H9 (cell line): Measurements from ENCODE around the gene LSP1. TPM values are rescaled to one million over a fixed set of nuclear protein-coding genes. Genes with fewer than 3 reads are reported as not detected.

Experiments used
- DNase-seq: peaks from one replicate; pipeline ENCODE4 v3.0.0-alpha.2; 2017
- H2AFZ ChIP-seq: one replicate; pipeline ENCODE4 v1.6.1; 2013; ENCODE audit warnings: mild to moderate bottlenecking, low read length, control low read depth, moderate library complexity
- H2AK5ac ChIP-seq: 2 replicates; pipeline ENCODE4 v1.6.1; 2013; ENCODE audit warnings: low read length, control low read depth, mixed read lengths; ENCODE audit not compliant: insufficient read length
- H2BK120ac ChIP-seq: one replicate; pipeline ENCODE4 v1.6.1; 2013; ENCODE audit warnings: low read depth, mild to moderate bottlenecking, low read length, control low read depth, inconsistent platforms; ENCODE audit not compliant: poor library complexity, severe bottlenecking
- H2BK12ac ChIP-seq: 2 replicates; pipeline ENCODE4 v1.6.1; 2013; ENCODE audit warnings: low read length, control low read depth, mixed read lengths, low read depth; ENCODE audit not compliant: insufficient read length
- H2BK15ac ChIP-seq: 2 replicates; pipeline ENCODE4 v1.6.1; 2013; ENCODE audit warnings: low read depth, low read length, control low read depth
- H2BK20ac ChIP-seq: one replicate; pipeline ENCODE4 v1.6.1; 2013; ENCODE audit warnings: low read depth, mild to moderate bottlenecking, low read length, control low read depth, inconsistent platforms; ENCODE audit not compliant: poor library complexity, severe bottlenecking
- H2BK5ac ChIP-seq: 2 replicates; pipeline ENCODE4 v1.6.1; 2013; ENCODE audit warnings: low read length, control low read depth, mixed read lengths; ENCODE audit not compliant: insufficient read length
- H3K14ac ChIP-seq: 2 replicates; pipeline ENCODE4 v1.6.1; 2013; ENCODE audit warnings: low read length, control low read depth; ENCODE audit not compliant: insufficient read depth
- H3K18ac ChIP-seq: 2 replicates; pipeline ENCODE4 v1.6.1; 2013; ENCODE audit warnings: low read depth, mild to moderate bottlenecking, mixed read lengths, low read length, control low read depth; ENCODE audit not compliant: insufficient read length
- H3K23ac ChIP-seq: 2 replicates; pipeline ENCODE4 v1.6.1; 2013; ENCODE audit warnings: low read length, control low read depth, mixed read lengths, low read depth; ENCODE audit not compliant: insufficient read length
- H3K23me2 ChIP-seq: 2 replicates; pipeline ENCODE4 v1.6.1; 2013; ENCODE audit warnings: low read depth, mild to moderate bottlenecking, mixed read lengths, low read length, control low read depth; ENCODE audit not compliant: insufficient read length, poor library complexity, severe bottlenecking
- H3K27ac ChIP-seq: 2 replicates; pipeline ENCODE4 v1.5.1; 2013; ENCODE audit warnings: low read length, control low read depth, mixed read lengths, low read depth; ENCODE audit not compliant: insufficient read length
- H3K27me3 ChIP-seq: 2 replicates; pipeline ENCODE4 v1.6.1; 2013; ENCODE audit warnings: low read length, control low read depth, inconsistent platforms; ENCODE audit not compliant: insufficient read depth
- H3K4ac ChIP-seq: 2 replicates; pipeline ENCODE4 v1.6.1; 2013; ENCODE audit warnings: low read depth, mild to moderate bottlenecking, control low read depth, inconsistent platforms, low read length, moderate library complexity
- H3K4me1 ChIP-seq: 2 replicates; pipeline ENCODE4 v1.6.1; 2013; ENCODE audit warnings: low read length, control low read depth, inconsistent platforms; ENCODE audit not compliant: insufficient read depth
- H3K4me2 ChIP-seq: 2 replicates; pipeline ENCODE4 v1.6.1; 2013; ENCODE audit warnings: low read length, control low read depth, mixed read lengths; ENCODE audit not compliant: insufficient read length, insufficient read depth
- H3K56ac ChIP-seq: 2 replicates; pipeline ENCODE4 v1.6.1; 2013; ENCODE audit warnings: low read depth, mild to moderate bottlenecking, mixed read lengths, low read length, control low read depth; ENCODE audit not compliant: insufficient read length
- H3K79me1 ChIP-seq: 2 replicates; pipeline ENCODE4 v1.6.1; 2013; ENCODE audit warnings: low read depth, mild to moderate bottlenecking, moderate library complexity, low read length, control low read depth, inconsistent platforms; ENCODE audit not compliant: insufficient read depth, poor library complexity, severe bottlenecking
- H3K79me2 ChIP-seq: 2 replicates; pipeline ENCODE4 v1.6.1; 2013; ENCODE audit warnings: low read length, control low read depth, inconsistent platforms; ENCODE audit not compliant: insufficient read depth
- H3K9ac ChIP-seq: 2 replicates; pipeline ENCODE4 v1.6.1; 2013; ENCODE audit warnings: low read length, control low read depth, mixed read lengths; ENCODE audit not compliant: insufficient read length; ENCODE audit errors: extremely low read depth
- H3K9me3 ChIP-seq: one replicate; pipeline ENCODE4 v1.6.1; 2013; ENCODE audit warnings: low read depth, low read length, inconsistent platforms; ENCODE audit not compliant: control insufficient read depth
- H3T11ph ChIP-seq: one replicate; pipeline ENCODE4 v1.6.1; 2013; ENCODE audit warnings: mild to moderate bottlenecking, low read length, control low read depth, inconsistent platforms
- H4K20me1 ChIP-seq: one replicate; pipeline ENCODE4 v1.6.1; 2013; ENCODE audit not compliant: control insufficient read depth, insufficient read length, insufficient read depth
- H4K5ac ChIP-seq: 2 replicates; pipeline ENCODE4 v1.6.1; 2013; ENCODE audit warnings: low read depth, mild to moderate bottlenecking, mixed read lengths, low read length, control low read depth; ENCODE audit not compliant: insufficient read length
- H4K8ac ChIP-seq: replicated peaks from 2 replicates; pipeline ENCODE4 v1.6.1; 2013; ENCODE audit warnings: low read length, control low read depth, mixed read lengths, low read depth; ENCODE audit not compliant: insufficient read length
- H4K91ac ChIP-seq: 2 replicates; pipeline ENCODE4 v1.6.1; 2013; ENCODE audit warnings: low read depth, mild to moderate bottlenecking, moderate library complexity, mixed read lengths, low read length, control low read depth; ENCODE audit not compliant: insufficient read length
- H3K27ac Mint-ChIP-seq, 3 experiments: 2 replicates in 2 of 3; 3 replicates in 1 of 3; pipeline ENCODE4 v1.8.0; 2020 to 2021; ENCODE audit warnings: mixed read lengths in 3 of 3, mild to moderate bottlenecking in 1 of 3, moderate library complexity in 1 of 3
- H3K27me3 Mint-ChIP-seq: 2 replicates; pipeline ENCODE4 v1.8.0; 2021; ENCODE audit warnings: low read depth, mild to moderate bottlenecking, moderate library complexity, mixed read lengths
- H3K36me3 Mint-ChIP-seq, 3 experiments: 2 replicates in 2 of 3; 3 replicates in 1 of 3; pipeline ENCODE4 v1.8.0; 2020 to 2021; ENCODE audit warnings: low read depth in 3 of 3, mixed read lengths in 3 of 3; ENCODE audit not compliant: insufficient read depth in 1 of 3
- H3K4me1 Mint-ChIP-seq, 2 experiments: 2 replicates each; pipeline ENCODE4 v1.8.0; 2020; ENCODE audit warnings: mixed read lengths in 2 of 2
- H3K4me3 Mint-ChIP-seq, 2 experiments: 2 replicates in 1 of 2; 3 replicates in 1 of 2; pipeline ENCODE4 v1.8.0; 2020 to 2021; ENCODE audit warnings: mild to moderate bottlenecking in 2 of 2, mixed read lengths in 2 of 2, moderate library complexity in 1 of 2
- H3K9me3 Mint-ChIP-seq, 2 experiments: 2 replicates in 1 of 2; 3 replicates in 1 of 2; pipeline ENCODE4 v1.8.0; 2020; ENCODE audit warnings: mild to moderate bottlenecking in 2 of 2, mixed read lengths in 2 of 2, moderate library complexity in 1 of 2
- WGBS: extraction: QIAGEN DNeasy Blood & Tissue Kit; methylation state at CpG from one replicate; pipeline ENCODE4 v1.1.7; 2013; ENCODE audit warnings: missing lambda C conversion rate, low lambda C conversion rate, mixed read lengths; ENCODE audit not compliant: insufficient read length; ENCODE audit errors: extremely low coverage; 5-methylcytosine and 5-hydroxymethylcytosine counted together
- total RNA-seq: library from RNA; stranded (reverse); gene quantifications from 2 replicates; pipeline ENCODE4 v1.2.1, GENCODE V29; 2021
- TF ChIP-seq, protein P1 (sequence below): fragments of 200-600 bp; sonication (generic); conservative IDR thresholded peaks from 3 replicates; pipeline ENCODE4 v1.8.0; 2021; ENCODE audit warnings: antibody characterized with exemption, mild to moderate bottlenecking

Gene LSP1
- total RNA-seq, 1 experiment from 2014 or later, result not detected

DNA sequence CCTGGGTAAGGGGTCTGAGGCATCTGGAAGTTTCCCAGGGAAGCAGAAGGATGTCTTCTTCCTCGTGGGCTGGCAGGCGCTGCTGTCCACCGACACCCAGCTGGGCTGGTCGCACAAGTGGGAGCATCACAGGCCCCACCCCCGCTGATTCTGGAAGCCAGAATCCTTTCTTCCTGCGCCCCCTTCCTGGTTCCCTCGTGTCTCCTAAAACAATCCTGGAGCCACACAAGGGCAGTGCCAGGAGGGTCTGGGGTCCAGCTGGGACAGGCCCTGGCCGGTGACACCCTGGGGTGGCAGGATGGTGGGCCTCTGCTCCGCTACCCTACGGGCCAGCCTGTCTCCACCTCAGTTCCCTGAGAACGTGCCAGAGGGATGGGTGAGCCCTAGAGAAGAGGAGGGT lies 4.2 kb downstream of the LSP1 start:
- no peaks in the 10 kb centered on the region for H3K4me1 ChIP-seq
- no peaks in the 10 kb centered on the region for H3K79me1 ChIP-seq
- no peaks in the 10 kb centered on the region for H3K23me2 ChIP-seq
- no peak overlapping the region for H3K4ac ChIP-seq
- no peak overlapping the region for H3K18ac ChIP-seq
- no peaks in the 10 kb centered on the region for H3K4me1 Mint-ChIP-seq
- H2BK120ac ChIP-seq, result no peak overlapping the region
- TF ChIP-seq, protein P1, sequence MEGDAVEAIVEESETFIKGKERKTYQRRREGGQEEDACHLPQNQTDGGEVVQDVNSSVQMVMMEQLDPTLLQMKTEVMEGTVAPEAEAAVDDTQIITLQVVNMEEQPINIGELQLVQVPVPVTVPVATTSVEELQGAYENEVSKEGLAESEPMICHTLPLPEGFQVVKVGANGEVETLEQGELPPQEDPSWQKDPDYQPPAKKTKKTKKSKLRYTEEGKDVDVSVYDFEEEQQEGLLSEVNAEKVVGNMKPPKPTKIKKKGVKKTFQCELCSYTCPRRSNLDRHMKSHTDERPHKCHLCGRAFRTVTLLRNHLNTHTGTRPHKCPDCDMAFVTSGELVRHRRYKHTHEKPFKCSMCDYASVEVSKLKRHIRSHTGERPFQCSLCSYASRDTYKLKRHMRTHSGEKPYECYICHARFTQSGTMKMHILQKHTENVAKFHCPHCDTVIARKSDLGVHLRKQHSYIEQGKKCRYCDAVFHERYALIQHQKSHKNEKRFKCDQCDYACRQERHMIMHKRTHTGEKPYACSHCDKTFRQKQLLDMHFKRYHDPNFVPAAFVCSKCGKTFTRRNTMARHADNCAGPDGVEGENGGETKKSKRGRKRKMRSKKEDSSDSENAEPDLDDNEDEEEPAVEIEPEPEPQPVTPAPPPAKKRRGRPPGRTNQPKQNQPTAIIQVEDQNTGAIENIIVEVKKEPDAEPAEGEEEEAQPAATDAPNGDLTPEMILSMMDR, result no peak
- peaks cover 10% of the 10 kb centered on the region for H3K27me3 Mint-ChIP-seq
- no peak for DNase-seq
- H3K27me3 ChIP-seq, result no peaks in the 10 kb centered on the region
- no peak overlapping the region for H2AK5ac ChIP-seq
- no peak overlapping the region for H3K23ac ChIP-seq
- no peak overlapping the region for H3K27ac ChIP-seq
- no peaks in the 10 kb centered on the region for H3K9me3 Mint-ChIP-seq
- H3K79me2 ChIP-seq, result no peaks in the 10 kb centered on the region
- no peak overlapping the region for H2BK5ac ChIP-seq
- H3K14ac ChIP-seq, result no peak overlapping the region; the same call in 1 of the 2 replicates
- H2AFZ ChIP-seq, result no peak overlapping the region
- H3T11ph ChIP-seq, result no peak overlapping the region
- H2BK12ac ChIP-seq, result no peak overlapping the region
- no peak overlapping the region for H3K56ac ChIP-seq
- no peak overlapping the region for H4K5ac ChIP-seq
- H4K20me1 ChIP-seq, result no peaks in the 10 kb centered on the region
- no peak overlapping the region for H3K27ac Mint-ChIP-seq
- no peak overlapping the region for H3K4me3 Mint-ChIP-seq
- no peak overlapping the region for H2BK20ac ChIP-seq
- H3K4me2 ChIP-seq, result no peak overlapping the region
- no peaks in the 10 kb centered on the region for H3K9me3 ChIP-seq
- H4K91ac ChIP-seq, result no peak overlapping the region
- no peak overlapping the region for H4K8ac ChIP-seq
- H3K9ac ChIP-seq, result no peak overlapping the region
- no peaks in the 10 kb centered on the region for H3K36me3 Mint-ChIP-seq
- no CpG with 5 or more reads among the region's 11 CpGs for WGBS
- no peak overlapping the region for H2BK15ac ChIP-seq
